Activated CD8-positive, alpha-beta T cell treated with anti-CD3 and anti-CD28 coated beads for 36 hours (primary cell): ENCODE measurements around the gene ANGPTL4. TPM values are rescaled to one million over a fixed set of nuclear protein-coding genes. Genes with fewer than 3 reads are reported as not detected.

Source experiments
- ATAC-seq: fragments of 200-7000 bp; cut with Tn5 transposase; one replicate; pipeline ENCODE4 v1.10.0; 2021; ENCODE audit warnings: mild to moderate bottlenecking, moderate library complexity
- CTCF ChIA-PET: fragments of 350-600 bp; sonication (Branson Sonifier 250); formaldehyde crosslinking; loops from one replicate; lab custom pipeline; 2021; ENCODE audit warnings: antibody characterized with exemption; lab: Charles Lee
- POLR2A ChIA-PET: fragments of 350-600 bp; sonication (Branson Sonifier 250); formaldehyde crosslinking; loops from one replicate; lab custom pipeline; 2021; ENCODE audit warnings: antibody characterized with exemption; lab: Charles Lee
- DNase-seq: peaks from one replicate; pipeline ENCODE4 v3.0.0-alpha.2; 2020
- H3K27ac Mint-ChIP-seq: one replicate; pipeline ENCODE4 v1.8.0; 2021; ENCODE audit warnings: mild to moderate bottlenecking, mixed read lengths
- H3K27me3 Mint-ChIP-seq: one replicate; pipeline ENCODE4 v1.8.0; 2021; ENCODE audit warnings: mixed read lengths
- H3K36me3 Mint-ChIP-seq: one replicate; pipeline ENCODE4 v1.8.0; 2021; ENCODE audit warnings: low read depth, mixed read lengths
- H3K4me1 Mint-ChIP-seq: one replicate; pipeline ENCODE4 v1.8.0; 2021; ENCODE audit warnings: low read depth, mixed read lengths
- H3K4me3 Mint-ChIP-seq: one replicate; pipeline ENCODE4 v1.8.0; 2021; ENCODE audit warnings: mild to moderate bottlenecking, moderate library complexity, mixed read lengths
- H3K9me3 Mint-ChIP-seq: one replicate; pipeline ENCODE4 v1.8.0; 2021; ENCODE audit warnings: mixed read lengths
- intact Hi-C: fragments of 100-400 bp; cut with micrococcal nuclease; formaldehyde crosslinking; loops from one replicate; pipeline ENCODE4 v1.10.0; 2022
- total RNA-seq, 2 experiments: library from RNA; stranded (reverse); gene quantifications; one replicate each; pipeline ENCODE4 v1.2.3, GENCODE V29; 2021
- TF ChIP-seq, protein P1 (sequence below): fragments of 200-600 bp; IDR thresholded peaks from one replicate; pipeline ENCODE4 v1.8.0; 2022; ENCODE audit warnings: antibody characterized with exemption, mild to moderate bottlenecking

Gene ANGPTL4
- total RNA-seq, 2 experiments from 2014 or later, result 26.8 to 27.8 TPM

DNA sequence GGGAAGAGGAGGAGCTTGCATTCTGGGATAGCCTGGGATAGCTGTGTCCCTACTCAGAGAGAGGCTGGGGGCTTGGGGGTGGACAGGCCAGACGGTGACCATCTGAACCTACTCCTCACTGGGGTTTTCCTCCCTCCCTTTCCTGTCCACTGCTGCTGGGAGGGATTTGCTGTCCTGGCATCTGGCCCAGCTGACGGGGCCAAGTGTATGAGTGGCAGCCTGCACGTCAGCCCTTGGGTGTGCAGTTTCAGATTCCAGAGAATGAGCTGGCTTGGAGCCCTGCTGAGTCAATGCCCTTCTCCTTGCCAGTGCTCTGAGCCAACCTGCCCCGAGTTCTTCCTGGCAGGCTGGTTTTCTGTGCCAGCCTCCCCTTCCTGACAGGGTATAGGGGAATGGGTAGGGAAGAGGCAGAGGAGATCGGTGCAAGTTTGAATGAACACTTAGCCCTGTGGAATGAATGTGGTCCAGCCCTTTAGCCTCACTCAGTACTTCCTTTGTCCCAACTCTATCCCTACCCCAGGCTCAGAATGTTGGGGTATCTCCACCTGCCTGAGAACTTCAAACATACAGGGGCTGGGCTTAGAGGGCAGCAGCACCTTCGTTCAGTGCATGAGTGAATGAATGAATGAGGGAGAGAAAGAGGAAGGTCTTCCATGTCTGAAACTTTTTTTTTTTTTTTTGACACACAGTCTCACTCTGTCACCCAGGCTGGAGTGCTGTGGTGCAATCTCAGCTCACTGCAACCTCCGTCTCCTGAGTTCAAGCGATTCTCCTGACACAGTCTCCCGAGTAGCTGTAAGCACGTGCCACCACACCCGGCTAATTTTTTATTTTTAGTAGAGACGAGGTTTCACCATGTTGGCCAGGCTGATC, 1.8 kb upstream of the ANGPTL4 start:
- peak; percentile 76 for DNase-seq
- peak; percentile 53 for ATAC-seq
- no peaks in the 10 kb centered on the region for H3K9me3 Mint-ChIP-seq
- H3K36me3 Mint-ChIP-seq, result peaks cover 5% of the 10 kb centered on the region
- peaks cover 37% of the 10 kb centered on the region for H3K27me3 Mint-ChIP-seq
- H3K27ac Mint-ChIP-seq, result peak overlapping the region; percentile 63
- TF ChIP-seq, protein P1, sequence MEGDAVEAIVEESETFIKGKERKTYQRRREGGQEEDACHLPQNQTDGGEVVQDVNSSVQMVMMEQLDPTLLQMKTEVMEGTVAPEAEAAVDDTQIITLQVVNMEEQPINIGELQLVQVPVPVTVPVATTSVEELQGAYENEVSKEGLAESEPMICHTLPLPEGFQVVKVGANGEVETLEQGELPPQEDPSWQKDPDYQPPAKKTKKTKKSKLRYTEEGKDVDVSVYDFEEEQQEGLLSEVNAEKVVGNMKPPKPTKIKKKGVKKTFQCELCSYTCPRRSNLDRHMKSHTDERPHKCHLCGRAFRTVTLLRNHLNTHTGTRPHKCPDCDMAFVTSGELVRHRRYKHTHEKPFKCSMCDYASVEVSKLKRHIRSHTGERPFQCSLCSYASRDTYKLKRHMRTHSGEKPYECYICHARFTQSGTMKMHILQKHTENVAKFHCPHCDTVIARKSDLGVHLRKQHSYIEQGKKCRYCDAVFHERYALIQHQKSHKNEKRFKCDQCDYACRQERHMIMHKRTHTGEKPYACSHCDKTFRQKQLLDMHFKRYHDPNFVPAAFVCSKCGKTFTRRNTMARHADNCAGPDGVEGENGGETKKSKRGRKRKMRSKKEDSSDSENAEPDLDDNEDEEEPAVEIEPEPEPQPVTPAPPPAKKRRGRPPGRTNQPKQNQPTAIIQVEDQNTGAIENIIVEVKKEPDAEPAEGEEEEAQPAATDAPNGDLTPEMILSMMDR, result no peak
- H3K4me1 Mint-ChIP-seq, result peaks cover 28% of the 10 kb centered on the region
- ChIA-PET CTCF (interaction anchor here (1.3 to 8.3 kb wide), 3 partner anchors 9 to 28 kb away, joined by 3 to 67 read pairs (median 5); no protein-coding TSS in a partner anchor), POLR2A (interaction anchor here (0.6 to 1.4 kb wide), 4 partner anchors 28 to 115 kb away, joined by 3 to 4 read pairs (median 4); partner anchors contain the start of gene RAB11B)
- intact Hi-C loops, result no loop called here
- H3K4me3 Mint-ChIP-seq, result peak overlapping the region; percentile 34

DNA sequence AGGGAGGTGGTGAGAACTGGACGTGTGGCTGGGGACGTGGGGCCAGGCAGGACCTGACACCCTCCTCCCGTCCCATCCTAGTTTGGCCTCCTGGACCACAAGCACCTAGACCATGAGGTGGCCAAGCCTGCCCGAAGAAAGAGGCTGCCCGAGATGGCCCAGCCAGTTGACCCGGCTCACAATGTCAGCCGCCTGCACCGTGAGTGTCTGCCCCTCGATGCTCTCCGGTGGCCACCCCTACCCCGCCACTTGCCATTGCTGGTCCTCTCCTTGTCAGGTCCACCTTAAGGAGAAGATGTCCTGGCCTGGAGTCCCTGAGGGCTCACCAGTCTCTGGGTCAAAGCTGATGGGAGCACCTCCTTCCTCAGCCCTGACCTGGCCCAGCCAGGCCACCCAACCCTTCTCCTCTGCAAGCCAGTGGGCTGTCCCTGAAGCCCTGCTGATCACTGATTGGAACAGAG, 2.2 kb downstream of the ANGPTL4 start:
- Mint-ChIP-seq H3K36me3 (peaks cover 12% of the 10 kb centered on the region), H3K4me1 (peaks cover 37% of the 10 kb centered on the region), H3K27me3 (peaks cover 50% of the 10 kb centered on the region), H3K9me3 (no peaks in the 10 kb centered on the region), H3K27ac (no peak overlapping the region), H3K4me3 (peak overlapping the region; percentile 26)
- ATAC-seq, result no peak
- TF ChIP-seq, protein P1, result no peak
- ChIA-PET POLR2A (interaction anchor here (0.6 kb wide), 1 partner anchor 62 kb away, joined by 3 read pairs; no protein-coding TSS in a partner anchor), CTCF (interaction anchor here (0.7 to 8.3 kb wide), 3 partner anchors 13 to 81 kb away, joined by 3 to 67 read pairs (median 5); partner anchors contain the start of gene MARCHF2)
- intact Hi-C loops, result no loop called here
- no peak for DNase-seq

DNA sequence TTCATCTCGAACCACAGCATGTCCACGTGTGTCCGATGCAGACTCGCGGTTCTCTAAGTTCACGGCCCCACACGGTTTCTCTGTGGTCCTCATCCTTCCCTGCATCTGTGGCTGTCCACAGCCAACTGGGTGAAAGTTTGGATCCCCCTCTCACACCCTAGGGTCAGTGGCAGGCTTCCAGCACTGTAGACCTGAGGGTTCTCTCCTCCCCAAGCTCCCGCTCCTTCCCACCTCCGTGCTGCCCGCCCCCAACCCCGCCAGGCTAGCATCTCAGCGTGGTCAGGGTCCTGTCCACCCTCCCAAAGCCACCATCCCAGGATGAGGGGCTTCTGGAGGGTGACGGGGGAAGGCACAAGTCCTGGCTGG, 3.0 kb downstream of the ANGPTL4 start:
- H3K27ac Mint-ChIP-seq, result no peak overlapping the region
- ChIA-PET CTCF (interaction anchor here (0.7 to 8.3 kb wide), 2 partner anchors 14 to 80 kb away, joined by 3 to 67 read pairs; no protein-coding TSS in a partner anchor), POLR2A (no interaction called here)
- peaks cover 12% of the 10 kb centered on the region for H3K36me3 Mint-ChIP-seq
- no peaks in the 10 kb centered on the region for H3K9me3 Mint-ChIP-seq
- intact Hi-C loops, result no loop called here
- peaks cover 33% of the 10 kb centered on the region for H3K4me1 Mint-ChIP-seq
- H3K4me3 Mint-ChIP-seq, result peak overlapping the region; percentile 19
- ATAC-seq, result no peak
- TF ChIP-seq, protein P1, result no peak
- DNase-seq, result no peak
- H3K27me3 Mint-ChIP-seq, result peaks cover 46% of the 10 kb centered on the region

DNA sequence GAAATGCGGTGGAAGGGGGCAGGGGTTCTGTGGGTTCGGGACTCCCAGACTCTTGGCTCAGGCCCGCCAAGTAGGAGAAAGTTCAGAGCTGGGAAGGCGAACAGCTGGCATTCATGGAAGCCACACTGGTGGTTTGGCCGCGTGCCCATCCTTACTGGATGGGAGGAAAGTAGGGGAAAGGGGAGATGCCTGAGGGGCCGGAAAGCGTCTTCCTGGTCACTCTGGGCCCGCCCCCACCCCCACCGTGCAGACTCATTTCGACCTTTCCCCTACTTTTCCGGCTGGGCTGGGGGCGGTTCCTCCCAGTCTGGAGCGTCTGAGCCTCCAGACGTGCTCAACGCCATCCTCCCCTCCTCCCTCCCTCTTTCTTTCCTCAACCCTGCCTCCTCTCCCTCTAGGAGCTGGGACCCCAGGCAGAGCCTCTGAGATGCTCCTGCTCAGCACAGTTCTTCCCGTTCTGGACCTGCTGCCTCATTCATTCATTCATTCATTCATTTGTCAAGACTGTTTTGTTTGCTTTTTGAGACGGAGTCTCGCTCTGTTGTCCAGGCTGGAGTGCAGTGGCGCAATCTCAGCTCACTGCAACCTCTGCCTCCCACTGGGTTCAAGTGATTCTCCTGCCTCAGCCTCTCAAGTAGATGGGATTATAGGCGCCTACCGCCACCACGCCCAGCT, 3.5 kb downstream of the ANGPTL4 start:
- Mint-ChIP-seq H3K27me3 (peaks cover 41% of the 10 kb centered on the region), H3K27ac (no peak overlapping the region), H3K9me3 (no peaks in the 10 kb centered on the region), H3K4me3 (peak overlapping the region; percentile 19), H3K36me3 (peaks cover 12% of the 10 kb centered on the region), H3K4me1 (peaks cover 27% of the 10 kb centered on the region)
- DNase-seq (no peak), ATAC-seq (no peak)
- intact Hi-C loops, result no loop called here
- CTCF ChIA-PET, result interaction anchor here (8.3 kb wide), 1 partner anchor 14 kb away, joined by 67 read pairs; no protein-coding TSS in a partner anchor
- POLR2A ChIA-PET, result no interaction called here
- TF ChIP-seq, protein P1, result no peak
